Adrenal gland (tissue), 12 donors: ENCODE results near the gene CD72. TPM values are rescaled to one million over a fixed set of nuclear protein-coding genes. Genes with fewer than 3 reads are reported as not detected.

Source experiments
- DNase-seq, 7 donors: peaks; one replicate each; pipeline ENCODE4 v3.0.0-alpha.2; 2019 to 2020
- H3K27ac ChIP-seq, 5 donors: fragments of 200-600 bp; sonication (generic) in 4 of 5; 1 replicate in 3 of 5; 2 replicates in 2 of 5; pipeline versions ENCODE4 v1.5.1 to v1.8.0; 2016 to 2020; ENCODE audit warnings: mild to moderate bottlenecking in 1 of 5
- H3K27me3 ChIP-seq: fragments of 200-600 bp; 2 replicates; pipeline ENCODE4 v1.8.0; 2021
- H3K36me3 ChIP-seq, 2 donors: fragments of 200-600 bp; replicated peaks in 1 of 2; 1 replicate in 1 of 2; 2 replicates in 1 of 2; pipeline versions ENCODE4 v1.5.1 to v1.8.0; 2018 to 2022
- H3K4me1 ChIP-seq, 2 donors: fragments of 200-600 bp; replicated peaks in 1 of 2; 1 replicate in 1 of 2; 2 replicates in 1 of 2; pipeline versions ENCODE4 v1.5.1 to v1.8.0; 2018 to 2021
- H3K4me3 ChIP-seq, 4 donors: fragments of 200-600 bp; sonication (generic) in 3 of 4; one replicate each; pipeline ENCODE4 v1.5.1; 2016 to 2018
- H3K9me3 ChIP-seq, 3 donors: fragments of 200-600 bp; sonication (generic) in 1 of 3; replicated peaks in 1 of 3; 1 replicate in 2 of 3; 2 replicates in 1 of 3; pipeline versions ENCODE4 v1.5.1 to v1.8.0; 2016 to 2021
- CTCF ChIP-seq, 6 experiments: fragments of 450-650 bp in 4 of 6; fragments of 200-600 bp in 2 of 6; sonication (generic) in 1 of 6; IDR thresholded peaks; 1 replicate in 5 of 6; 2 replicates in 1 of 6; pipeline versions ENCODE4 v1.5.1 to v1.8.0; 2016 to 2021; ENCODE audit warnings: antibody characterized with exemption in 6 of 6, mild to moderate bottlenecking in 2 of 6, moderate library complexity in 1 of 6
- POLR2A ChIP-seq, 2 donors: fragments of 450-650 bp; IDR thresholded peaks; one replicate each; pipeline ENCODE4 v1.6.1; 2017; ENCODE audit warnings: antibody characterized with exemption in 2 of 2, mild to moderate bottlenecking in 2 of 2, moderate library complexity in 1 of 2
- WGBS, 4 donors: extraction: QIAGEN DNeasy Blood & Tissue Kit in 2 of 4; methylation state at CpG; one replicate each; pipeline versions ENCODE4 v1.1.5 to v1.1.7; 2013 to 2017; 5-methylcytosine and 5-hydroxymethylcytosine counted together
- intact Hi-C, 2 donors: fragments of 100-400 bp; cut with DNase I; formaldehyde crosslinking; loops; one replicate each; pipeline versions ENCODE4 v1.14.1 to v1.15.0; 2022 to 2023
- polyA plus RNA-seq, 3 donors: library from polyadenylated mRNA; stranded (reverse); fragments of 200-250 nt in 2 of 3; fragments of 350-450 nt in 1 of 3; fragmentation: Illumina TruSeq in 1 of 3; extraction: RNeasy Lipid Tissue Mini Kit (QIAGEN cat#74804) in 1 of 3; gene quantifications; one replicate each; pipeline ENCODE4 v1.2.3, GENCODE V29; 2013 to 2014
- total RNA-seq, 9 donors: library from RNA; depleted of rRNA in 4 of 9; stranded (reverse); fragments of >200 nt in 4 of 9; fragments of 120-200 nt in 1 of 9; fragmentation: NEBNext Ultra II Directional in 1 of 9; extraction: Animal tissue kit (Norgen Biotek cat#: 25700) in 1 of 9; gene quantifications; one replicate each; pipeline versions ENCODE4 v1.1.0 to v1.2.4, GENCODE V29; 2013 to 2023
- donor health status: healthy with polysubstance abuse.
- donor health status: Bipolar disorder and iron deficiency.
- donor health status: DM: yes; HTN: yes; CAD: no.
- donor health status: DM: no; HTN: no; CAD: no.
- donor health status: DM: no; HTN: no; CAD: no.
- donor health status: DM: yes; HTN: yes; CAD: no.

CD72 gene
- total and polyA plus RNA-seq, 12 donors: 0.69 to 18.5 (median 4.3) TPM

DNA sequence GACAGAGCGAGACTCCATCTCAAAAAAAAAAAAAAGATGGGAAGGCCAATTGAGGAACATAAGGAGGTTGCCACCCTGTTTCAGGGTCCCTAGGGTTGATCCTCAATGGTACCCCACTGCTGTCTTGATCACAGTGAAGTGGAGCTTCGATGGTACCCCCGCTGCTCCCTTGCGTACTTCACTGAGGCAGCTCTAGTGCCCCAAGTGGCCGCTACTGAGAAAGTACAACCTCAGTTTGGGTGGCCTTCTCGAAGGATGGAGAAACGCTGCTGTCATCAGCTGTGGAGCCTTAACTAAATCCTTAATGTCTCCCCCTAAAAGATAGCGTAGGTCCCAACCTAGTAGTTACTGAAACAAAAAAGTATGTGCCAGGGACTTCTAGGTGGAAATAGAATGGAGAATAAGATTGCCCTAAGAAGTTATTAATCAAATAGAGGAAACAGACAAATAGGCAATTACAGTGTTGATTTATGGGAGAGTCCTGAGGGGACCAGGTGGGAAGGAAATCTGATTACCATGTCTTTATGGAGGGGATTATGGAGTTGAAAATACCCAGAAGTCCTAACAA lies 6.9 kb downstream of the CD72 start:
- DNase-seq: peak in 6 of 7 donors; percentile 46 to 78 (median 64)
- peaks cover 0 to 25% of the 10 kb centered on the region in 2 donors for H3K36me3 ChIP-seq
- 16 to 19% (median 18%) methylated on average over 8 of the region's 8 CpGs for WGBS, 4 donors
- H3K9me3 ChIP-seq: no peaks in the 10 kb centered on the region
- no peaks in the 10 kb centered on the region for H3K27me3 ChIP-seq
- peak; percentile 43 to 69 (median 59) for TF ChIP-seq CTCF (IDR thresholded peaks at IDR 0.05)
- no peak for TF ChIP-seq POLR2A (IDR thresholded peaks at IDR 0.05)
- intact Hi-C loops: no loop called here
- H3K27ac ChIP-seq: no peak overlapping the region
- H3K4me3 ChIP-seq: no peak overlapping the region
- H3K4me1 ChIP-seq: peaks cover under 1 to 6% of the 10 kb centered on the region in 2 donors

GRCh38 chr9:35609820-35610163 lies 8.4 kb downstream of the CD72 start:
- Histone ChIP-seq H3K4me3 (no peak overlapping the region), H3K36me3 (peaks cover 0 to 25% of the 10 kb centered on the region in 2 donors), H3K9me3 (no peaks in the 10 kb centered on the region), H3K4me1 (peaks cover 7 to 11% of the 10 kb centered on the region in 2 donors), H3K27me3 (no peaks in the 10 kb centered on the region), H3K27ac (no peak overlapping the region)
- TF ChIP-seq POLR2A (IDR thresholded peaks at IDR 0.05): no peak
- TF ChIP-seq CTCF (IDR thresholded peaks at IDR 0.05): no peak
- 79 to 95% (median 88%) methylated on average over 13 of the region's 13 CpGs for WGBS, 4 donors
- intact Hi-C loops: loop anchor here in 1 of 2 donors (5.0 kb wide), 1 partner anchor 38 kb away; no protein-coding TSS in a partner anchor
- DNase-seq: no peak

GRCh38 chr9:35609001-35609819 lies 9.0 kb downstream of the CD72 start:
- WGBS, 4 donors: 85 to 93% (median 92%) methylated on average over 16 to 31 of the region's 31 CpGs
- Histone ChIP-seq H3K27me3 (no peaks in the 10 kb centered on the region), H3K9me3 (no peaks in the 10 kb centered on the region), H3K36me3 (peaks cover 0 to 25% of the 10 kb centered on the region in 2 donors), H3K27ac (no peak overlapping the region), H3K4me3 (no peak overlapping the region), H3K4me1 (peaks cover 7 to 11% of the 10 kb centered on the region in 2 donors)
- intact Hi-C loops: loop anchor here in 1 of 2 donors (5.0 kb wide), 1 partner anchor 38 kb away; no protein-coding TSS in a partner anchor
- peak in 1 of 7 donors; percentile 33 for DNase-seq
- TF ChIP-seq CTCF (IDR thresholded peaks at IDR 0.05): no peak
- no peak for TF ChIP-seq POLR2A (IDR thresholded peaks at IDR 0.05)

- no peak for TF ChIP-seq CTCF (IDR thresholded peaks at IDR 0.05)
- no peak for TF ChIP-seq POLR2A (IDR thresholded peaks at IDR 0.05)
- intact Hi-C loops: loop anchor here in 1 of 2 donors (5.0 kb wide), 1 partner anchor 39 kb away; no protein-coding TSS in a partner anchor
- H3K4me3 ChIP-seq: no peak overlapping the region
- no peaks in the 10 kb centered on the region for H3K27me3 ChIP-seq
- no peak overlapping the region for H3K27ac ChIP-seq
- no peaks in the 10 kb centered on the region for H3K9me3 ChIP-seq
- 85 to 89% (median 88%) methylated on average over 5 to 7 of the region's 7 CpGs for WGBS, 4 donors
- peaks cover 0 to 25% of the 10 kb centered on the region in 2 donors for H3K36me3 ChIP-seq
- H3K4me1 ChIP-seq: peaks cover 12 to 16% of the 10 kb centered on the region in 2 donors
- no peak for DNase-seq
Measured at GRCh38 chr9:35608221-35608620, 10.0 kb downstream of the CD72 start.
